H1 (cell line): ENCODE measurements around the gene CDH22.

Source experiments
- ASH2L ChIP-seq: fragments of 200-600, 300-600 bp; sonication (generic); IDR thresholded peaks from one replicate; pipeline ENCODE4 v1.7.1; 2017; ENCODE audit warnings: low read length
- ATF2 ChIP-seq: IDR thresholded peaks from 2 replicates; pipeline ENCODE4 v1.6.1; 2012; ENCODE audit warnings: low read length, inconsistent platforms
- CTCF ChIP-seq, 3 experiments: IDR thresholded peaks; 1 replicate in 2 of 3; 2 replicates in 1 of 3; pipeline versions ENCODE4 v1.5.1 to v1.6.1; 2011; ENCODE audit warnings: low read length in 3 of 3, mild to moderate bottlenecking in 3 of 3, inconsistent platforms in 2 of 3, low read depth in 1 of 3, moderate library complexity in 1 of 3; ENCODE audit not compliant: insufficient read depth in 1 of 3; ENCODE audit errors: control extremely low read depth in 1 of 3
- EZH2 ChIP-seq: fragments of 200-600 bp; sonication (generic); IDR thresholded peaks from 2 replicates; pipeline ENCODE4 v1.7.1; 2012; ENCODE audit warnings: low read depth, mild to moderate bottlenecking, moderate library complexity, low read length, inconsistent platforms; ENCODE audit not compliant: severe bottlenecking
- JUN ChIP-seq: IDR thresholded peaks from 2 replicates; pipeline ENCODE4 v1.6.1; 2011; ENCODE audit warnings: low read depth, mild to moderate bottlenecking, improper control_type of control experiment, low read length
- MAX ChIP-seq: IDR thresholded peaks from 2 replicates; pipeline ENCODE4 v1.6.1; 2012; ENCODE audit warnings: inconsistent platforms
- POLR2A ChIP-seq, 2 experiments: IDR thresholded peaks; 1 replicate in 1 of 2; 2 replicates in 1 of 2; pipeline ENCODE4 v1.6.1; 2011; ENCODE audit warnings: low read depth in 2 of 2, low read length in 2 of 2, mild to moderate bottlenecking in 2 of 2; ENCODE audit errors: control extremely low read depth in 1 of 2
- POLR2AphosphoS5 ChIP-seq: IDR thresholded peaks from 2 replicates; pipeline ENCODE4 v1.6.1; 2011; ENCODE audit warnings: low read depth, low read length
- SIN3A ChIP-seq, 2 experiments: IDR thresholded peaks in 1 of 2; conservative IDR thresholded peaks in 1 of 2; 2 replicates each; pipeline ENCODE4 v1.6.1; 2011 to 2012; ENCODE audit warnings: low read length in 2 of 2, improper control_type of control experiment in 1 of 2, low read depth in 1 of 2, mild to moderate bottlenecking in 1 of 2
- SP1 ChIP-seq: IDR thresholded peaks from 2 replicates; pipeline ENCODE4 v1.6.1; 2011; ENCODE audit warnings: low read depth, low read length
- SP2 ChIP-seq: IDR thresholded peaks from 2 replicates; pipeline ENCODE4 v1.6.1; 2012; ENCODE audit warnings: mild to moderate bottlenecking, low read length, inconsistent platforms
- TCF12 ChIP-seq: IDR thresholded peaks from 2 replicates; pipeline ENCODE4 v1.6.1; 2011; ENCODE audit warnings: low read depth, mild to moderate bottlenecking, low read length

- no peak for TF ChIP-seq MAX
- peak in 1 of 2 experiments; percentile 46; a peak in 1 of 3 replicates for TF ChIP-seq POLR2A (IDR thresholded peaks at IDR 0.05; ENCODE audit: control extremely low read depth in 1 of 2, low read depth in 2 of 2, low read length in 2 of 2)
- TF ChIP-seq CTCF (IDR thresholded peaks at IDR 0.05; ENCODE audit: control extremely low read depth in 1 of 3, insufficient read depth in 1 of 3, low read depth in 1 of 3, low read length in 3 of 3) = no peak
- TF ChIP-seq SIN3A (conservative IDR thresholded peaks at IDR 0.05 in 1 of 2, IDR thresholded peaks at IDR 0.05 in 1 of 2; ENCODE audit: low read depth in 1 of 2, low read length in 2 of 2) = 0 out of 4 replicates have a peak, but pooled peaks of 1 of the 2 experiments have one; percentile 39
- no peak for TF ChIP-seq SP2
- TF ChIP-seq EZH2 = no peak
- TF ChIP-seq SP1 = no peak
- no peak for TF ChIP-seq JUN
- TF ChIP-seq ASH2L = no peak
- peak; percentile 42; the same call in 1 of the 2 replicates for TF ChIP-seq POLR2AphosphoS5
- no peak for TF ChIP-seq ATF2
- no peak for TF ChIP-seq TCF12
Observed at GRCh38 chr20:46199198-46199597, 109.1 kb downstream of the CDH22 start.
